Left lung (tissue), 10 donors: Measurements from ENCODE around the gene TNRC6A. TPM values are rescaled to one million over a fixed set of nuclear protein-coding genes. Genes with fewer than 3 reads are reported as not detected.
A peak's percentile ranks its signal among the peaks of the same experiment; 100 is the strongest.

Experiments
- ATAC-seq: fragments of 200-7000 bp; cut with Tn5 transposase; one replicate; pipeline ENCODE4 v1.9.1; 2020; ENCODE audit warnings: moderate library complexity
- DNase-seq, 4 donors: peaks; one replicate each; pipeline ENCODE4 v3.0.0-alpha.2; 2013 to 2020
- H3K27ac ChIP-seq, 2 donors: fragments of 200-600 bp; sonication (generic) in 1 of 2; one replicate each; pipeline versions ENCODE4 v1.5.0 to v1.8.0; 2020 to 2021
- H3K27me3 ChIP-seq, 2 donors: fragments of 200-600 bp; sonication (generic) in 1 of 2; one replicate each; pipeline versions ENCODE4 v1.5.0 to v1.8.0; 2020 to 2021
- H3K36me3 ChIP-seq, 2 donors: fragments of 200-600 bp; sonication (generic) in 1 of 2; one replicate each; pipeline versions ENCODE4 v1.5.0 to v1.8.0; 2020 to 2021
- H3K4me1 ChIP-seq, 2 donors: fragments of 200-600 bp; one replicate each; pipeline ENCODE4 v1.8.0; 2021
- H3K4me3 ChIP-seq, 2 donors: fragments of 200-600 bp; sonication (generic) in 1 of 2; one replicate each; pipeline versions ENCODE4 v1.5.0 to v1.8.0; 2020 to 2021; ENCODE audit warnings: mild to moderate bottlenecking in 1 of 2
- H3K9me3 ChIP-seq, 2 donors: fragments of 200-600 bp; sonication (generic) in 1 of 2; one replicate each; pipeline versions ENCODE4 v1.5.0 to v1.8.0; 2020 to 2021
- CTCF ChIP-seq, 2 donors: fragments of 200-600 bp; sonication (generic) in 1 of 2; IDR thresholded peaks; one replicate each; pipeline versions ENCODE4 v1.5.0 to v1.8.0; 2021; ENCODE audit warnings: antibody characterized with exemption in 2 of 2
- intact Hi-C, 2 donors: fragments of 100-400 bp; cut with DNase I; formaldehyde crosslinking; loops; one replicate each; pipeline versions ENCODE4 v1.11.2 to v1.14.2; 2022
- polyA plus RNA-seq, 6 donors: library from polyadenylated mRNA; unstranded; fragments of 120-200 nt; gene quantifications; one replicate each; pipeline ENCODE4 v1.2.1, GENCODE V29; 2013; ENCODE audit not compliant: insufficient read length in 6 of 6
- total RNA-seq, 2 donors: library from RNA; stranded (reverse); fragmentation: NEBNext Ultra II Directional; extraction: Animal tissue kit (Norgen Biotek cat#: 25700); gene quantifications; one replicate each; pipeline ENCODE4 v1.2.1, GENCODE V29; 2021
- donor health status: DM: no; HTN: yes; CAD: no.
- donor health status: DM: no; HTN: no; CAD: no.

TNRC6A gene
- total and polyA plus RNA-seq, 8 donors, result 34.0 to 81.2 (median 72.7) TPM

- intact Hi-C loops, result no loop called here
- ATAC-seq (peak; percentile 85), DNase-seq (peak in 2 of 4 donors; percentile 50 to 53)
- Histone ChIP-seq H3K9me3 (no peaks in the 10 kb centered on the region), H3K27me3 (no peaks in the 10 kb centered on the region), H3K4me1 (peaks cover 6 to 7% of the 10 kb centered on the region in 2 donors), H3K36me3 (peaks cover 10 to 100% of the 10 kb centered on the region in 2 donors), H3K27ac (peak overlapping the region in 1 of 2 donors; percentile 29), H3K4me3 (no peak overlapping the region)
- no peak for TF ChIP-seq CTCF (IDR thresholded peaks at IDR 0.05)
Measured at GRCh38 chr16:24819462-24820040, 90.1 kb downstream of the TNRC6A start.

DNA sequence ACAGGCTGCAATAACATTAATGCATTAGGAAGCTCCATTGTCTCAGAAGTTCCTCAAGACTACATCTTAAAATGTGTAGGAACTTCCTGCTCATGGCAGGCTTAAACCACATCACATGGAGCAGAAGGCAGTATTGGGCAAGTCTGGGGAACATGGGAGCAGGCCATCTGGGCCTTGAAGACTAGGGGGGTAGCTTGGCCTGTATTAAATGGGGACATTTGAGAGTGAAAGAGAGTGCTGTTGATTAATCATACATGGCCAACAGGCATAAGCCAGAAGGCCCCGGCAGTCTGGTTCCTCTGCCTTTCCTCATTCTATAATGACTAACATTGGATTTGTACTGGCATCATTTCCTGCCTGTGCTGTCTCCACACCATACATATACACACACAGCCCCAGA lies 91.1 kb downstream of the TNRC6A start:
- DNase-seq, result no peak
- no peak for ATAC-seq
- no peaks in the 10 kb centered on the region for H3K27me3 ChIP-seq

GRCh38 chr16:24821129-24821528 lies 91.7 kb downstream of the TNRC6A start:
- H3K36me3 ChIP-seq, result peaks cover 10 to 96% of the 10 kb centered on the region in 2 donors

More for the DNA sequence above, 91.1 kb downstream of the TNRC6A start:
- intact Hi-C loops, result no loop called here
- TF ChIP-seq CTCF (IDR thresholded peaks at IDR 0.05), result no peak
- H3K4me3 ChIP-seq, result no peak overlapping the region
- H3K4me1 ChIP-seq, result peaks cover 6 to 7% of the 10 kb centered on the region in 2 donors
- H3K27ac ChIP-seq, result no peak overlapping the region
- H3K9me3 ChIP-seq, result no peaks in the 10 kb centered on the region
- H3K36me3 ChIP-seq, result peaks cover 10 to 96% of the 10 kb centered on the region in 2 donors

DNA sequence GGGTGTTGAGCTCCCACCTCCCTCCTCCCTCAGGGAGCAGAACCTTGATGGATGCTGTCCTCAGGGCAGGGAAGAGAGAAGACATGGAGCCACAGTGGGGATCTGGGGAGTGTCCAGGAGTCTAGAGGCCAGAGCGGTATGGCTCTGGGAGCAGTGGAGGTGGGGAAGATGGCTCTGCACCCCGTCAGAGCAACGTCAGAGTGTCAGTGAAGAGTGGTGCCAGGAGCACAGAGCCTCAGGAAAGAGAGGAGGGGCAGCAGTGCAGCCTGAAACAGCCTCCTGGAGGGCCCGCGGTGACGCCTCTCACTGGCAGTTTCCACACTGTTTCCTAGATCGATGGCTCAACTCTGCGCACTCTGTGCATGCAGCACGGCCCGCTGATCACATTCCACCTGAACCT lies 93.1 kb downstream of the TNRC6A start:
- H3K36me3 ChIP-seq, result peaks cover 10 to 96% of the 10 kb centered on the region in 2 donors
- intact Hi-C loops, result no loop called here
- H3K27me3 ChIP-seq, result no peaks in the 10 kb centered on the region
- no peaks in the 10 kb centered on the region for H3K9me3 ChIP-seq
- H3K4me1 ChIP-seq, result peaks cover 6 to 7% of the 10 kb centered on the region in 2 donors
- DNase-seq, result no peak
- ATAC-seq, result no peak
- no peak for TF ChIP-seq CTCF (IDR thresholded peaks at IDR 0.05)
- H3K27ac ChIP-seq, result no peak overlapping the region
- no peak overlapping the region for H3K4me3 ChIP-seq

More at GRCh38 chr16:24821129-24821528, 91.7 kb downstream of the TNRC6A start:
- intact Hi-C loops, result no loop called here
- TF ChIP-seq CTCF (IDR thresholded peaks at IDR 0.05), result no peak
- ATAC-seq (no peak), DNase-seq (no peak)
- no peak overlapping the region for H3K4me3 ChIP-seq
- H3K4me1 ChIP-seq, result peaks cover 6 to 7% of the 10 kb centered on the region in 2 donors
- H3K9me3 ChIP-seq, result no peaks in the 10 kb centered on the region
- H3K27me3 ChIP-seq, result no peaks in the 10 kb centered on the region
- no peak overlapping the region for H3K27ac ChIP-seq

DNA sequence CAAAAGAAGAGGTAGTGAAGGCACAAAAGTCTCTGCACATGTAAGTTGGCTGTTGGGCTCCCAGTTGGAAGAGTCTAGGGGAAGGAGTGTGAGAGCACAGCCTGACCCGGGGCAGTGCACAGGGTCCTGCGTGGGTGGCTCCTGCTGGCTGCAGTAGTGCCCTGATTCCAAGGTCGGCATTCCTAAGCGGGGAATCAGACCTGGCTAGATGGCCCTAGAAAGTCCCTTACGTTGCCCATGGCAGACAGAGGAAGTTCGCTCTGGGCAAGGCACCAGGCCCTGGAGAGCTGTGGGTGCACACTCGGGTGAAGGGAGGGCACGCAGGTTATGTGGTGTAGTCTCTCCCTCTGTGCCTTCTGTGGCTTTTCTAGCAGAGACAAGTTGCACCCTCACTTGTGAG lies 93.5 kb downstream of the TNRC6A start:
- Histone ChIP-seq H3K27me3 (no peaks in the 10 kb centered on the region), H3K36me3 (peaks cover 10 to 96% of the 10 kb centered on the region in 2 donors), H3K9me3 (no peaks in the 10 kb centered on the region), H3K4me1 (peaks cover 6 to 7% of the 10 kb centered on the region in 2 donors), H3K27ac (no peak overlapping the region), H3K4me3 (no peak overlapping the region)
- intact Hi-C loops, result no loop called here
- no peak for ATAC-seq
- TF ChIP-seq CTCF (IDR thresholded peaks at IDR 0.05), result no peak
- no peak for DNase-seq
